Iris pigment epithelial cell (primary cell): ENCODE data around the gene SLC22A12.
A peak's percentile ranks its signal among the peaks of the same experiment; 100 is the strongest.
"Not testable (repeated sequence)": the region's sequence is repeated elsewhere in the genome, so short reads cannot be mapped to it uniquely, and the experiment has no call there.

Experiments
- DNase-seq: peaks from one replicate; pipeline ENCODE4 v3.0.0-alpha.2; 2011; ENCODE audit warnings: low read depth

SLC22A12 gene

GRCh38 chr11:64590763-64591221 is at the start of gene SLC22A12:
TSS of gene SLC22A12 (plus strand) at chr11:64591220. CDS start at chr11:64591557, 337 bp downstream.
- DNase-seq: no peak

- DNase-seq: no peak
Measured at GRCh38 chr11:64542172-64543125, 48.6 kb upstream of the SLC22A12 start.

GRCh38 chr11:64543818-64544217 is 47.2 kb upstream of the SLC22A12 start:
- no peak for DNase-seq

GRCh38 chr11:64544616-64545296 is 46.3 kb upstream of the SLC22A12 start:
- no peak for DNase-seq

GRCh38 chr11:64545619-64546018 is 45.4 kb upstream of the SLC22A12 start:
- peak; percentile 73 for DNase-seq

- DNase-seq: no peak
Measured at GRCh38 chr11:64546176-64546575, 44.8 kb upstream of the SLC22A12 start.

GRCh38 chr11:64546600-64546999 is 44.4 kb upstream of the SLC22A12 start:
- no peak for DNase-seq

- no peak for DNase-seq
Measured at GRCh38 chr11:64549969-64550368, 41.1 kb upstream of the SLC22A12 start.

GRCh38 chr11:64553554-64554201 is 37.3 kb upstream of the SLC22A12 start:
- peak; percentile 39 for DNase-seq

- no peak for DNase-seq
Measured at GRCh38 chr11:64556044-64556720, 34.8 kb upstream of the SLC22A12 start.

GRCh38 chr11:64556721-64557250 is 34.2 kb upstream of the SLC22A12 start:
- no peak for DNase-seq

GRCh38 chr11:64558065-64558745 is 32.8 kb upstream of the SLC22A12 start:
- no peak for DNase-seq

GRCh38 chr11:64558869-64559268 is 32.2 kb upstream of the SLC22A12 start:
- no peak for DNase-seq

GRCh38 chr11:64559351-64560138 is 31.5 kb upstream of the SLC22A12 start:
- no peak for DNase-seq

- DNase-seq: no peak
Measured at GRCh38 chr11:64560139-64560771, 30.8 kb upstream of the SLC22A12 start.

GRCh38 chr11:64560941-64561340 is 30.1 kb upstream of the SLC22A12 start:
- no peak for DNase-seq

- not testable (repeated sequence) for DNase-seq
Measured at GRCh38 chr11:64561429-64561828, 29.6 kb upstream of the SLC22A12 start.

GRCh38 chr11:64561984-64562722 is 28.9 kb upstream of the SLC22A12 start:
- DNase-seq: no peak
